D721Med (cell line): ENCODE measurements around the gene SCLT1.

Experiments used
- DNase-seq: peaks from one replicate; pipeline ENCODE4 v3.0.0; 2011; ENCODE audit warnings: low spot score; ENCODE audit not compliant: insufficient read length
- FAIRE-seq: peaks from 2 replicates; lab custom pipeline; 2011; peaks lifted over from hg19 to GRCh38; lab: Jason Lieb, UNC
- TF ChIP-seq, protein P1 (sequence below): IDR thresholded peaks from 2 replicates; pipeline ENCODE4 v1.5.1; 2012; ENCODE audit warnings: mild to moderate bottlenecking, control low read depth; ENCODE audit not compliant: insufficient read depth; ENCODE audit errors: missing control alignments

Gene SCLT1

DNA sequence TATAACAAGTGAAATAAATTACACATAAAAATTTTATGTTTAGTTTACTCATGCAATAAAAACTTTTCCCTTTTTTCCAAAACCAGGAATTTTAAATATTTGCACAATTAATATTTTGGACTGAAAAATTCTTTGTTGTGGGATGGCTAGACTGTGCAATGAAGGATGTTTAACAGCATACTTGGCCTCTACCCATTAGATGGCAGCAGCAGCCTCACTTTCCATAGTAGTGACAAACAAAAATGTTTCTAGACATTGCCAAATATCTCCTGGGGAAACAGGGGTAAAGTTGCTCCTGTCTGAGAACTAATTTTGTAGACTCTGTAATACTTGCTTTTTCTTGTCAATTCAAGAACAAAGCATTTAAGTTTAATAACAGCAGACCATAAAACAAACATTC, 49.8 kb downstream of the SCLT1 start:
- DNase-seq: no peak
- no peak for FAIRE-seq
- TF ChIP-seq, protein P1, sequence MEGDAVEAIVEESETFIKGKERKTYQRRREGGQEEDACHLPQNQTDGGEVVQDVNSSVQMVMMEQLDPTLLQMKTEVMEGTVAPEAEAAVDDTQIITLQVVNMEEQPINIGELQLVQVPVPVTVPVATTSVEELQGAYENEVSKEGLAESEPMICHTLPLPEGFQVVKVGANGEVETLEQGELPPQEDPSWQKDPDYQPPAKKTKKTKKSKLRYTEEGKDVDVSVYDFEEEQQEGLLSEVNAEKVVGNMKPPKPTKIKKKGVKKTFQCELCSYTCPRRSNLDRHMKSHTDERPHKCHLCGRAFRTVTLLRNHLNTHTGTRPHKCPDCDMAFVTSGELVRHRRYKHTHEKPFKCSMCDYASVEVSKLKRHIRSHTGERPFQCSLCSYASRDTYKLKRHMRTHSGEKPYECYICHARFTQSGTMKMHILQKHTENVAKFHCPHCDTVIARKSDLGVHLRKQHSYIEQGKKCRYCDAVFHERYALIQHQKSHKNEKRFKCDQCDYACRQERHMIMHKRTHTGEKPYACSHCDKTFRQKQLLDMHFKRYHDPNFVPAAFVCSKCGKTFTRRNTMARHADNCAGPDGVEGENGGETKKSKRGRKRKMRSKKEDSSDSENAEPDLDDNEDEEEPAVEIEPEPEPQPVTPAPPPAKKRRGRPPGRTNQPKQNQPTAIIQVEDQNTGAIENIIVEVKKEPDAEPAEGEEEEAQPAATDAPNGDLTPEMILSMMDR: peak; percentile 35

DNA sequence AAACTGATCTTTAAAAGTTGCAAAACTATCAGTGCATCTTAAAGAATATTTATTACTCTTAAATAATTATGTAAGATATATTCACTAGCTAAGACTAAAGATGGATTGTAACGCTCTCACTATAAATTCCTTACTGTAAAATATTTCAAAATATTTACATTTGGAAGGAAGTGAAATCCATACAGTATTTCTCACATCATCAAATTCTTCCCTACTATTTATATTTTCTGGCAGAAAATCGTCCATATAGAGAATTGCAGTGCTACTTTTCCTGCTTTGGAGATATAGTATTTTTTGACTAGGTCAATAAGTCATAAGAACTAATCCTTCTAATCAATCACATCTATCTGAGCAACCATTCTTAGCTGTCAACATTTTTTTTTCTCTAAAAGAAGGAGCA, 52.9 kb downstream of the SCLT1 start:
- TF ChIP-seq, protein P1: no peak
- FAIRE-seq: no peak

DNA sequence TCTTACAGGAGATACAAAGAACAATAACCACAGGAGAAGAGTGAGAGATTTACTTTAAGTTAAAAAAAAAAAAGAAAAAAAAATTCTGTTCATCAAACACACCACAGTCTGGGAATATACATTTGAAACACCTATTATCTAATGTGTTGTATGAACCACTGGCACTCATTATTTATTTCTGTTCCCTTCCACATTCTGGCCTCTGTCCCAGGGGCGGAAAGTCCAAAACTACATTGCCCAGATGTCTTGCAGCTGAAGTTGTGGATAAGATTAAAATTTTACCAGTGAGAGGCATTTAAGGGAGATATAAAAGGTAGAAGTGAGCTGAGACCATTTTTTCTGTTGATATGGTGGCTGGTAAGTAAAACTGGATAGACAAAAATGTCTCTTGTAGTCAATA, 56.2 kb downstream of the SCLT1 start:
- TF ChIP-seq, protein P1: no peak
- DNase-seq (no peak), FAIRE-seq (no peak)

More for the DNA sequence above, 52.9 kb downstream of the SCLT1 start:
- DNase-seq: no peak

DNA sequence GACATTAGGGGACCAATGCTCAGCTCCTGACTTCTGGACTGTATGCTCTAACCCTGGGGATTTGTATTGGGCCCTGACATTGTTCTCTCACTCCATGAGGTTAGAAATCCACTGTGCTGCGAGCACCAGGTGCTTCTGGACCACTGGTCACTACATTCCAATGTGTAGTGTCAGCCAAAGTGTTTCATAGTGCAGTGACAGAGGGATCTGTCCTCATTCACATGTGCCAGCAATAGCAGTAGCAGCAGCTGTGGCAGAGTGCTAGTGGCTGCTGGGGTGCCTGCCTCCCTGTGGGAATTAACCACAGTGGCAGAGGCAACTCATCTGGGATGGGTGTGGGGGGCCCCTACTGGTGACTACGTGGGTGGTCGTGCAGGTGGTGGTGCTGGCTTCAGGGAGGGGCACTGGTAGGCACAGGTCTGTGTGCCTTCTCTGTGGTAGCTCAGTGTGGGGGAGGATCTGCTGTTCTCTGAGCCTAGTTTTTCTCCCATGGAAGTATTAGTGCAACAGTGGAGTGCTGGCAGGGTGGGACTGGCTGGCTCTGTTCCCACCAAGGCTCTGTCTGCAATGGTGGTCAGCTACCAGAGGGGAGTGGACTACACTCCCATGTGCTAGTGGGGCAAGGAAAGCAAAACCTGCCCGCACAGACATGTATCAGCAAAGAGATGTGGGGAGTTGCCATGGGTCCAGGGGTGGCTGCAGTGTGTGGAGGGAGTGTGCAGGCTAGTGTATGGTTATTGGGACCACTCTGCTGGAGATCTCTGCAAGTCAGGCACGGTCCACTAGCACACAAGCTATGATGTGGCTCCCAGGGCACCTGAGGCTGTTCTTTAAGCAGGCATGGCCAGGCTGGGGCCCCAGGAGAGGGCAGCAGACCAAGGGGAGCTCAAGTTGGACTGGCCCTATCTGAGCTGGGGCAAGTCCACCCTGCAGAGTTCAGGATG, 78.5 kb downstream of the SCLT1 start:
- no peak for DNase-seq
- no peak for FAIRE-seq
- TF ChIP-seq, protein P1: no peak

DNA sequence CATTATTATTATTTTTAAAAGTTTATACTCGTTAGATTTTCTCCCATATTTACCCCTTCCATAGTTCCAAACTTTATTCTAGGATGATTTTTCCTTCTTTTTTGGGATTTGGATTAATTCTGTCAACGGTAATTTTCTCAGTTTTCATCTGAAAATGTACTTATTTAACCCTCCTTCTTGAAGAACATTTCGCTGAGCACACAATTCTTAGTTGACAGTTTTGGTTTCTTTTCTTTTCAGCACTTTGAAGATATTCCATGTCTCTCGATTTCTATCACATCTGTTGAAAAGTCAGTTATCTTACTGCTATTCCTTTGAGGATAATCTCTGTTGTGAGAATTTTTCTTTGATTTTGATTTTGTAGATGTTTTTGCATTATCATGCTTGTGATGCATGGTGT, 85.2 kb downstream of the SCLT1 start:
- no peak for FAIRE-seq
- no peak for DNase-seq
- TF ChIP-seq, protein P1: no peak

DNA sequence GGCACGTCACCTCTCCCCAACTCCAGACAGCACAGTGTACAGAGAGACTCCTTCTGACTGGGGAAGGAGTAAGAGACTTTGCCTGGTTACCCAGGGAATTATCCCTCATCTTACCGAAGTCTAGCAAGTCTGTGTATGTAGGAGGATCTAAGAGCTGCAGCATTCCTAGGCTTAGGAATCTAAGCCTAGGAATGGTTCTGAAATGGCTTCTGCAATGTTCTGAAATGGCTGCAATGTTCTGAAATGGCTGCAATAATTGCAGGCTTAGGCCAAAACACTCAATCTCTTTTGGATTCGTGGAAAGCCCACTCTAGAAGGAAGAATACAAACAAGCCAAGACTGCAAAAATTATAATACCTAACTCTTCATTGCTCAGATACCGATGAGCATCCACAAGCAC, 106.4 kb downstream of the SCLT1 start:
- no peak for DNase-seq
- FAIRE-seq: no peak
- TF ChIP-seq, protein P1: no peak

DNA sequence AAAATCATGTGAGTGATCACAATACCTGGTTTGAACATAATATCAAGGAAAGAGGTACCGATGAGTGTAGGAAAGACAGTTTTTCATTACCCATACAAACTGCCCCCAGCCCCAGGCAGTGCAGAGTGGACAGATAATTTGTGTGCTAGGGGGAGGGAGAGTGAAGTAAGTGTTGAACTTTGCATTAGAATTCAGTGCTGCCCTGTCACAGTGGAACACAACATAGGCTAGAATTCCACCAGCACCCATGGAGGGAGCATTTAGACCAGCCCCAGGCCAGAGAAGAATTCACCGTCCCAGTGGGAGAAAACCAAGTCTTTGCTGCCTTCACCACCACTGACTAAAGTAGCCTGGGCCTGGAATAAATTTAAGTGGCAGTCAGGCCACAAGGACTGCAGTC, 107.3 kb downstream of the SCLT1 start:
- FAIRE-seq (no peak), DNase-seq (no peak)
- TF ChIP-seq, protein P1: no peak
